Fibroblast of lung (primary cell): ENCODE measurements around the gene VWC2L. TPM values are rescaled to one million over a fixed set of nuclear protein-coding genes. Genes with fewer than 3 reads are reported as not detected.

ENCODE experiments used
- DNase-seq, 2 donors: peaks; one replicate each; pipeline versions ENCODE4 v3.0.0 to v3.0.0-alpha.2; 2010; ENCODE audit warnings: low read depth in 2 of 2
- H2AFZ ChIP-seq: 2 replicates; pipeline ENCODE4 v1.5.1; 2012; ENCODE audit warnings: low read length, control low read depth, inconsistent platforms
- H3K27ac ChIP-seq: 2 replicates; pipeline ENCODE4 v1.5.1; 2011; ENCODE audit warnings: low read length, control low read depth; ENCODE audit not compliant: insufficient read depth
- H3K27me3 ChIP-seq: 2 replicates; pipeline ENCODE4 v1.5.1; 2011; ENCODE audit warnings: mild to moderate bottlenecking, low read length; ENCODE audit not compliant: control insufficient read depth, insufficient read depth
- H3K36me3 ChIP-seq: 2 replicates; pipeline ENCODE4 v1.5.1; 2011; ENCODE audit warnings: low read length; ENCODE audit not compliant: control insufficient read depth, insufficient read depth
- H3K4me1 ChIP-seq: 2 replicates; pipeline ENCODE4 v1.5.1; 2011; ENCODE audit warnings: low read length; ENCODE audit not compliant: control insufficient read depth, insufficient read depth; ENCODE audit errors: extremely low read depth
- H3K4me2 ChIP-seq: 2 replicates; pipeline ENCODE4 v1.5.1; 2011; ENCODE audit warnings: low read length, control low read depth; ENCODE audit not compliant: insufficient read depth; ENCODE audit errors: extremely low read depth
- H3K4me3 ChIP-seq, 4 experiments: fragments of 200-600 bp in 1 of 4; sonication (generic) in 1 of 4; replicated peaks in 1 of 4; 2 replicates each; pipeline ENCODE4 v1.5.1; 2011 to 2016; ENCODE audit warnings: low read length in 4 of 4, low read depth in 3 of 4, mild to moderate bottlenecking in 3 of 4, control low read depth in 2 of 4, inconsistent platforms in 1 of 4, mixed read lengths in 1 of 4; ENCODE audit not compliant: insufficient read depth in 1 of 4; ENCODE audit errors: control extremely low read depth in 1 of 4
- H3K79me2 ChIP-seq: 2 replicates; pipeline ENCODE4 v1.5.1; 2012; ENCODE audit warnings: mild to moderate bottlenecking, low read length, inconsistent platforms; ENCODE audit not compliant: control insufficient read depth, insufficient read depth
- H3K9ac ChIP-seq: 2 replicates; pipeline ENCODE4 v1.5.1; 2011; ENCODE audit warnings: mild to moderate bottlenecking, low read length, control low read depth; ENCODE audit not compliant: insufficient read depth
- H3K9me3 ChIP-seq: 2 replicates; pipeline ENCODE4 v1.5.1; 2012; ENCODE audit warnings: low read depth, low read length; ENCODE audit not compliant: control insufficient read depth, insufficient read depth
- H4K20me1 ChIP-seq: 2 replicates; pipeline ENCODE4 v1.5.1; 2011; ENCODE audit warnings: low read length; ENCODE audit not compliant: control insufficient read depth, insufficient read depth; ENCODE audit errors: extremely low read depth
- EZH2 ChIP-seq: IDR thresholded peaks from 2 replicates; pipeline ENCODE4 v1.5.1; 2012; ENCODE audit warnings: low read length, control low read depth, mild to moderate bottlenecking; ENCODE audit errors: missing control alignments
- polyA plus RNA-seq, 2 donors: library from polyadenylated mRNA; depleted of rRNA in 1 of 2; stranded (reverse) in 1 of 2; unstranded in 1 of 2; fragments of >200 nt; gene quantifications; 2 replicates each; pipeline ENCODE4 v1.2.1, GENCODE V29; 2011 to 2012; ENCODE audit warnings: missing spikeins in 1 of 2
- total RNA-seq: library from RNA; depleted of rRNA; stranded (reverse); fragments of >200 nt; gene quantifications from 2 replicates; pipeline ENCODE4 v1.2.1, GENCODE V29; 2014
- TF ChIP-seq, protein P1 (sequence below), 2 donors: IDR thresholded peaks in 1 of 2; conservative IDR thresholded peaks in 1 of 2; 1 replicate in 1 of 2; 2 replicates in 1 of 2; pipeline ENCODE4 v1.5.1; 2011 to 2012; ENCODE audit warnings: low read length in 2 of 2, control low read depth in 1 of 2, inconsistent platforms in 1 of 2, low read depth in 1 of 2, mild to moderate bottlenecking in 1 of 2

The VWC2L gene
- total and polyA plus RNA-seq, 2 donors (not counting 1 experiment from before 2014, with no cell fraction given): not detected

DNA sequence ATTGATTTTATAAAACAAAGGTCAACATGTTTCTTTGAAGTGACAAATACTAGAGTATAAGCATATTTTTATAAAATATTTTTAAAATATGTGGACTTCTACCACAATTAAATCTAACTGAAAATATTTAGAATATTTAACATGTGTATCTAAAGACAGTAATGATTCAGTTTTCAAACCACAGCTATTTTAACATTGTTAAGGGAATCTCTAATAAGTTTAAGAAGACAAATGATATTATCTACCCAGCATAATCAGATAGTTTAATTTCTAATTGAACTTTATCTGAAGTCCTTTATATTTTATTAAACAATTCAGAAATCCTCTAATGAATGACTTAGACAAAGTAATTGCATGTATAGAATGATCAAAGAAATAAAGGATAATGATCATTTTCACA is 96.2 kb downstream of the VWC2L start:
- Histone ChIP-seq H2AFZ (no peak overlapping the region), H3K79me2 (no peaks in the 10 kb centered on the region), H4K20me1 (no peaks in the 10 kb centered on the region), H3K4me2 (no peak overlapping the region), H3K27ac (no peak overlapping the region), H3K4me3 (no peak overlapping the region), H3K9ac (no peak overlapping the region), H3K4me1 (no peaks in the 10 kb centered on the region), H3K9me3 (no peaks in the 10 kb centered on the region), H3K27me3 (no peaks in the 10 kb centered on the region), H3K36me3 (no peaks in the 10 kb centered on the region)
- no peak for DNase-seq
- TF ChIP-seq, protein P1, sequence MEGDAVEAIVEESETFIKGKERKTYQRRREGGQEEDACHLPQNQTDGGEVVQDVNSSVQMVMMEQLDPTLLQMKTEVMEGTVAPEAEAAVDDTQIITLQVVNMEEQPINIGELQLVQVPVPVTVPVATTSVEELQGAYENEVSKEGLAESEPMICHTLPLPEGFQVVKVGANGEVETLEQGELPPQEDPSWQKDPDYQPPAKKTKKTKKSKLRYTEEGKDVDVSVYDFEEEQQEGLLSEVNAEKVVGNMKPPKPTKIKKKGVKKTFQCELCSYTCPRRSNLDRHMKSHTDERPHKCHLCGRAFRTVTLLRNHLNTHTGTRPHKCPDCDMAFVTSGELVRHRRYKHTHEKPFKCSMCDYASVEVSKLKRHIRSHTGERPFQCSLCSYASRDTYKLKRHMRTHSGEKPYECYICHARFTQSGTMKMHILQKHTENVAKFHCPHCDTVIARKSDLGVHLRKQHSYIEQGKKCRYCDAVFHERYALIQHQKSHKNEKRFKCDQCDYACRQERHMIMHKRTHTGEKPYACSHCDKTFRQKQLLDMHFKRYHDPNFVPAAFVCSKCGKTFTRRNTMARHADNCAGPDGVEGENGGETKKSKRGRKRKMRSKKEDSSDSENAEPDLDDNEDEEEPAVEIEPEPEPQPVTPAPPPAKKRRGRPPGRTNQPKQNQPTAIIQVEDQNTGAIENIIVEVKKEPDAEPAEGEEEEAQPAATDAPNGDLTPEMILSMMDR (conservative IDR thresholded peaks at IDR 0.05 in 1 of 2, IDR thresholded peaks at IDR 0.05 in 1 of 2; ENCODE audit: low read depth in 1 of 2, low read length in 2 of 2): no peak
- TF ChIP-seq EZH2: no peak

- no peaks in the 10 kb centered on the region for H3K79me2 ChIP-seq
- TF ChIP-seq, protein P1 (conservative IDR thresholded peaks at IDR 0.05 in 1 of 2, IDR thresholded peaks at IDR 0.05 in 1 of 2; ENCODE audit: low read depth in 1 of 2, low read length in 2 of 2): no peak
- TF ChIP-seq EZH2: no peak
- H3K27me3 ChIP-seq: no peaks in the 10 kb centered on the region
- no peak overlapping the region for H3K9ac ChIP-seq
- H3K4me1 ChIP-seq: no peaks in the 10 kb centered on the region
- no peak overlapping the region for H3K4me3 ChIP-seq
- no peaks in the 10 kb centered on the region for H4K20me1 ChIP-seq
- no peak overlapping the region for H3K4me2 ChIP-seq
- no peak overlapping the region for H3K27ac ChIP-seq
- no peak for DNase-seq
- H3K9me3 ChIP-seq: no peaks in the 10 kb centered on the region
- H2AFZ ChIP-seq: no peak overlapping the region
- H3K36me3 ChIP-seq: no peaks in the 10 kb centered on the region
Measured at GRCh38 chr2:214514704-214515103, 103.8 kb downstream of the VWC2L start.

DNA sequence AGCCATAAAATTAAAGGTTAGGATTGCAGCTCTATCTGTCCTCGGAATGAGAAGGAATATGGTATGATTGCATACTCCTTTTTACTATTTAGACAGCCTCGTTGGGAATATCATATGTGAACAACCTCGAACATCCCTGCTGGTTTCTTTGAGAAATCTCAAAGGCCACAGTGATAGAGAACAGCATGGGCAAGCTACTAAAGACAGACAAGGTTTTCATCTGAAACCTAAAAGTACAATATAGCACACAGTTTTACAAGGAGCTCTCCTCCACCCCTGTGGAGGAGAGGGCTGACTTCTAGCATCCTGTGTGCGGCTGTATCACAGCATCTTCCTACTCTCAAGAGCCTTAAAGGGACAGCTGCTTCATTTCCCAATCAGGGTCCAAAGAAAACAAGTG is 104.3 kb downstream of the VWC2L start:
- no peak for DNase-seq
- no peaks in the 10 kb centered on the region for H3K36me3 ChIP-seq
- no peak overlapping the region for H3K4me2 ChIP-seq
- no peaks in the 10 kb centered on the region for H3K4me1 ChIP-seq
- TF ChIP-seq EZH2: no peak
- TF ChIP-seq, protein P1 (conservative IDR thresholded peaks at IDR 0.05 in 1 of 2, IDR thresholded peaks at IDR 0.05 in 1 of 2; ENCODE audit: low read depth in 1 of 2, low read length in 2 of 2): no peak
- no peaks in the 10 kb centered on the region for H3K79me2 ChIP-seq
- no peak overlapping the region for H2AFZ ChIP-seq
- H3K9ac ChIP-seq: no peak overlapping the region
- H3K4me3 ChIP-seq: no peak overlapping the region
- H3K9me3 ChIP-seq: no peaks in the 10 kb centered on the region
- H3K27ac ChIP-seq: no peak overlapping the region
- H3K27me3 ChIP-seq: no peaks in the 10 kb centered on the region
- no peaks in the 10 kb centered on the region for H4K20me1 ChIP-seq
